HG02610 (cell line): ENCODE measurements around the gene IFT25.
"Not testable (repeated sequence)": the region's sequence is repeated elsewhere in the genome, so short reads cannot be mapped to it uniquely, and the experiment has no call there.

Experiments
- ATAC-seq: cut with Tn5 transposase; IDR thresholded peaks from one replicate; pipeline ENCODE4 v1.9.1; 2021; ENCODE audit warnings: mild to moderate bottlenecking, moderate library complexity; ENCODE audit not compliant: unreplicated experiment

The IFT25 gene

DNA sequence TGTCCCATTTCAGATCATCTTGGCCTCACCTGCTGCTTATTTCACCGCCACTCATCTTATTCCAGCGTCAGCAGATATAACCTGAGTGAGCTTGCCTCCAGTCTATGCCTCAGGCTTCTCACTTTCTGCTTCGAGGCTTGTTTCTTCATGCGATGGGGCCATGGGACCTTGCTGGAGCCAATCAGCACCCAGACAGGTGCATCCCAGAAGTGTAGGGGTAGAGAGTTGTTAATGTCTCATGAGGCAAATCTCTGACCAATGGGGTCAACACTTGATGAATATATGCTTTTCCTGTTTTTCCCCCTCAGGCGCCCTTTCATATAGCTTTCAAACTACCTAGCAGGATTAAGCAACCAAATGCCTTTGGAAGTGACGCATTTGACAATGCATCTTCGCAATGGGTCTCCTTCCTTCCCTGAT lies 55.0 kb downstream of the IFT25 start:
- no peak for ATAC-seq

DNA sequence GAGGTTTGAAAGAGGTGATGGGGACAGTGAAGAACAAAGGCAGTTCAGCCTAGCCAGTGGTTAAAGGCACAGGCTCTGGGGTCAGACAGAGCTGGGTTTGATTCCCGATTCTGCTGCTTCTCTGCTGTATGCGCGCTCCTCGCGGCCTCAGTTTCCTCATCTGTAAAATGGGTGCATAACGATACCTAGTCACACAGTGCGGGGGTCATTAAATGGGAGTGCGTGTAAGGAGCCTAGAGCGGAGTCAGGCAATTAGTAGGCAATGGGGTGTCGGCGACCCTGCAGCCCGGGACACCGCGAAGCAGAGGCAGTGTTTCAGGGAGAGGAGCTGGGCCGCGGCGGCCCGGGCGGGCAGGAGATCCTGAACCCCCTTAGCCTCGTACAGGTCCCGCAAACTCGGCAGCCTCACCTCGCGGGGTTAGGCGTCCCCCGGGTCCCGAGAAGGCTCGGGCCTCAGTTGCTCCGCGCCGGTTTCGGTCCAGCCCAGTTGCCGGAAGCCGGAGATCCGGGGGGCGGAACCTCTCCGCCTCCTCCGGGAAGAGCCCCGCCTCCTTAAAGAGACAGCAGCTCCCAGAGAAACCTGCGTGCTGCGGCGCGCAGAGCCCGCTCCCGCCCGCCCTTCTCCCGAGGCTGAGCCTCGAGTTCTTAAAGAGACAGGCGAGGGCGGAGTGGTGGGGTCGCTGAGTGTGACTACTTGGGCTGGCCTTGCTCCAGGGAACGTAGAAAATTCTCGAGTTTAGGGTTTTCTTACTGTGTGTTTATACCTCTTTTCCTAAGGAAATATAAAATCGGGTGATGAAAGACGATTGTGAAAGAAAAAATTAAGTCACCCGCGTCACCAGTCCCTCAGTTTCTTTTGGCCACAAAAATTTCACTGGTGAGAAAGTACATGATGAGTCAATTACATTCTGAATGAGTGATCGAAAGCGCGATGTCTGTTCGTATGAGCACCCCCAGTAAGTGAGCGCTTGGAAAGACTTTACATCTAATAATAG lies 55.9 kb downstream of the IFT25 start, which contains the start of gene YIPF1:
YIPF1 (minus strand) TSS at position 494 of the 995 bp plus-strand sequence. CDS start 860 bp downstream, outside the sequence.
- ATAC-seq = peak; percentile 86

DNA sequence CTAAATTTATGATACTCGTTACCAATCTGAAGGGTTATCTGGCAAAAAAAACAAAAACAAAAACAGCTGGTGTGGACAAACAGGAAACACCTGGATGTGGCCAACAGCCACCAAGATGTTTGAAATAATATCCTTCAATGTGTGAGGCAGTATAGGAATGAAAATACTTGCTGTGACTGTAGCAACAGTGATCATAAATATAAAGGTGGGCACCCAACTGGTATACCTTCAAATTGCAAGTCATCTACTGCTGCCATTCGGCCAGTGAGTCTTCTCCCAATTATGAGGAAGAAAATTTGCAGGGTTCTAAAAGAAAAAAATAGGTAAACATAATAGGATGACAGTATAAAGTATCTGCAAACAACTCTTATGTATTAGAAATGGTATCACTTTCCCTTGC lies 56.8 kb downstream of the IFT25 start:
- ATAC-seq = no peak

DNA sequence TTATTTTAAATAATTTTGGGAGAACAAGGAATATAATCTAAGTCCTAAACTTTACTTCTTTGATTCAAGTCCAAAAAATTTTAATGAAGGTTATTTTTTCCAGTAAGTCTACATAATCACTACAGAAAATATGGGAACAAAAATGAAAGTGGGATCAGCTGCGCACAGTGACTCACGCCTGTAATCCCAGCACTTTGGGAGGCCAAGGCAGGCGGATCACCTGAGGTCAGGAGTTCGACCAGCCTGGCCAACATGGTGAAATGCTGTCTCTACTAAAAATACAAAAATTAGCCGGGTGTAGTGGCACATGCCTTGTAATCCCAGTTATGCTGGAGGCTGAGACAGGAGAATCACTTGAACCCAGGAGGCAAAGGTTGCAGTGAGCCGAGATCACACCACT lies 61.9 kb downstream of the IFT25 start:
- not testable (repeated sequence) for ATAC-seq

DNA sequence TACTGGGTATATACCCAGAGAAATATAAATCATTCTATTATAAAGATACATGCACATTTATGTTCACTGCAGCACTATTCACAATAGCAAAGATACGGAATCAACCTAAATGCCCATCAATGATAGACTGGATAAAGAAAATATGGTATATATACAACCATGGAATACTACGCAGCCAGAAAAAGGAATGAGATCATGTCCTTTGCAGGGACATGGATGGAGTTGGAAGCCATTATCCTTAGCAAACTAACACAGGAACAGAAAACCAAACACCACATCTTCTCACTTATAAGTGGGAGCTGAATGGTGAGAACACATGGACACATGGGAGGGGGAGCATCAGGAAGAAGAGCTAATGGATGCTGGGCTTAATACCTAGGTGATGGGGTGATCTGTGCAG lies 63.6 kb downstream of the IFT25 start:
- ATAC-seq = not testable (repeated sequence)

DNA sequence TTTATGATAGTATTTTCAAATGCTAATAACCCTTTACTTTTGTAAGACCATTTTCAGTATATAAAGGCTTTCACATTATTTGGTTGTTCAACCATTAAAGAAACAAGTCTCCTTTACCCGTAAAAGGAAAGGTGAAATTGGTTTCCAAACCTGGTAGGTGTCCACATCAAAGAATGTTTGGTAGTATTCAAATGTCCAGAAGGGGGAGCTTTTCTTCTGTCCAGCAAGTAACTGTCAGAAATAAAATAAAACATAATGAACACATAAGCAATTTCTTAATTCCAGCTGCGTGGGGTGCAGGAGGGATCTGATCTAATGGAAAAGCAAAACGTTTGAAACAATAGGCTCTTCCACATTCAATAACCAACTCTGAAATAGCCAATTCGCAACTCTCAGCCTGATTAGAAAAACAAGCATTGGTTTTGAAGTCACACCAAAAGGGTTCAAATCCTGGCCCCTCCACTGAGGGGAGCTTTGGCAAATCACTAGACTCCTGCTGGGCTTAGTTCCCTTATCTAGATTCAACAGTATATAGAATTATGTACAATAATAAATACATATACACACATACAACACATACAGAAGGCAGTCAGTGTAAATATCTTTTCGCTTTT lies 66.9 kb downstream of the IFT25 start:
- ATAC-seq = no peak

DNA sequence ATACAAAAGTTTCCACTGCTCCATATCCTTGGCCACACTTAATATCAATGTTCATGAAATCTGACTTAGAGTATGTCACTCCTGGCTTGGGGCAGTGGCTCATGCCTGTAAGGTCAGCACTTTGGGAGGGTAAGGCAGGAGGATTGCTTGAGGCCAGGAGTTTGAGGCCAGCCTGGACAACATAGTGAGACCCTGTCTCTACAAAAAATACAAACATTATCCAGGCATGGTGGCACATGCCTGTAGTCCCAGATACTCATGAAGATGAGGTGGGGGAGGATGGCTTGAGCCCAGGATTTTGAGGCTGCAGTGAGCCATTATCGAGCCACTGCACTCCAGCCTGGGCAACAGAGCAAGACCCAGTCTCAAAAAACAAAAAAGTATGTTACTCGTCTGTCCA lies 70.3 kb downstream of the IFT25 start:
- not testable (repeated sequence) for ATAC-seq

DNA sequence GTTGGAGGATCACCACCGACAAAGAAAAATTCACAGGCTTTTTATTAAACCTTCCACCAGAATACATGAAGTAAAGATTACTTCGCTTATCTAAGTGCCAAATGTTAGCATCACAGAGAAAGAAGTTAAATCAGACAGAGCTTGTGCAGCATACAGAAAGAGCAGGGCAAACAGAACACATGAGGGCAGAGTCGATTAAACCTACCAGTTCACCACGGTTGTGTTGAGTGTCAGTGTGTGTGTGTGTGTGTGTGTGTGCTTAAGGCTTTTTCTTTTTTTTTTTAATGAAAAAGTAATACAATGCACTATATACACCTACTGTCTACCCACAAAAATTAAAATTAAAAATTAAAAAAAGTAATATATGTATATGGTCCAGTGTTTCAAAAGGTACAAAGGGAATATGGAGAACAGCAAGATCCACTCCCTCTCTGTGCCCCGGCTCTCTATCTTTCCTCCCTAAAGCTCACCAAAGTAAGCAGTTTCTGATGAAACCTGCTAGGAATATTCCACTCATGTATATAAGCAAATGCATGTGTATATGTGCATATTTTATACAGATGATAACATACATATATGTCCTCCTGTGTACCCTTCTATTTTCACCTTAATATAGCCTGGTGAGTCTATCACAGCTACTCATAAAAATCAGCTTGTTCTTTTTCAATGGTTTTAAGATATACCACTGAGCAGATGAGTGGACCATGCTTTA lies 73.6 kb downstream of the IFT25 start:
- no peak for ATAC-seq
